Parathyroid adenoma (tissue), 2 donors: ENCODE data around the gene CYGB.

ENCODE experiments used
- H2AFZ ChIP-seq: fragments of 300-600 bp; sonication (generic); one replicate; pipeline ENCODE4 v1.7.0; 2017; ENCODE audit warnings: antibody characterized with exemption, mild to moderate bottlenecking
- H3K27ac ChIP-seq: fragments of 300-600 bp; sonication (generic); one replicate; pipeline ENCODE4 v1.7.0; 2017
- H3K27me3 ChIP-seq: fragments of 300-600 bp; sonication (generic); one replicate; pipeline ENCODE4 v1.7.0; 2017; ENCODE audit warnings: low read length; ENCODE audit not compliant: control insufficient read depth, insufficient read depth
- H3K36me3 ChIP-seq: fragments of 300-600 bp; sonication (generic); one replicate; pipeline ENCODE4 v1.7.0; 2017; ENCODE audit warnings: low read length; ENCODE audit not compliant: control insufficient read depth, insufficient read depth
- H3K4me1 ChIP-seq: fragments of 300-600 bp; sonication (generic); one replicate; pipeline ENCODE4 v1.7.0; 2017; ENCODE audit warnings: control low read depth
- H3K4me2 ChIP-seq: fragments of 300-600 bp; sonication (generic); one replicate; pipeline ENCODE4 v1.7.0; 2017; ENCODE audit warnings: low read length
- H3K4me3 ChIP-seq: fragments of 300-600 bp; sonication (generic); one replicate; pipeline ENCODE4 v1.7.0; 2017; ENCODE audit warnings: low read depth, low read length
- H3K79me2 ChIP-seq: fragments of 300-600 bp; sonication (generic); one replicate; pipeline ENCODE4 v1.7.0; 2017; ENCODE audit warnings: control low read depth
- H3K9ac ChIP-seq: fragments of 300-600 bp; sonication (generic); one replicate; pipeline ENCODE4 v1.7.0; 2017; ENCODE audit warnings: mild to moderate bottlenecking
- H3K9me3 ChIP-seq: fragments of 300-600 bp; sonication (generic); one replicate; pipeline ENCODE4 v1.7.0; 2017; ENCODE audit warnings: low read length; ENCODE audit not compliant: control insufficient read depth
- TF ChIP-seq, protein P1 (sequence below): fragments of 300-600 bp; sonication (generic); IDR thresholded peaks from one replicate; pipeline ENCODE4 v1.7.0; 2017; ENCODE audit warnings: antibody characterized with exemption, mild to moderate bottlenecking
- donor health status: primary hyperparathyroidism.

CYGB gene

DNA sequence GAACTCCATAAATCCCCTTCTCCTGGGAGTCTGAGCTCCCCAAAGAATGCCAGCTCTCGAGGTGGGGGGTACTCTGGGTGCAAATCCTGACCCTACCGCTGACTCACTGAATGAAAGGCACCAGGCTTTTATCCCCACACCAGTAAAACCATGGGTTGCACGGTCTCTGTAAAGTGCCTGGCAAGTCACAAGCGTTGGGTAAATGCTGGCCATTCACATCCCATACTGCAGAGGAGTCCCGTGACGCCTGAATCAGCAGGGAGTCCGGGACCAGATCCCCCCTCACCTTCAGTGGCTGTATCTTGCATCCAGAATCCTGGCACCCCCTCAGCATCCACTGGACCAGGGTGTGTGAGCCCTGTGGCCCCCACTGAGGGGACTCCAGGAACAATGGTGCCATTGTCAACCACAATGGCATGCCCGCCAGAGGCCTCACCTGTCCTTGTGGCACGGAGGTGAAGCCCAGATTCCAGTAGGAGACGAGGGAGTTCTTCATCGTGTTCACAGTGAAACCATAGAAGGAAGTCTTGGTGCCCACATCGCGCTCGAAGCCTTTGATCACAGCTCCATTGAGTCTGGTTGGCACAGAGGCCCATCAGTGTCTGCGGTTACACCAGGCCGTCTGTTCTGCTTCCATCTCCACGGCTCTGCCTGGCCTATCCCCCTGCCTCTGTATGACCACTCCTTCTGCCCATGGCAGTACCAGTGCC, 34.8 kb upstream of the CYGB start:
- no peak overlapping the region for H3K4me2 ChIP-seq
- no peak overlapping the region for H3K9ac ChIP-seq
- H3K9me3 ChIP-seq, result no peaks in the 10 kb centered on the region
- TF ChIP-seq, protein P1, sequence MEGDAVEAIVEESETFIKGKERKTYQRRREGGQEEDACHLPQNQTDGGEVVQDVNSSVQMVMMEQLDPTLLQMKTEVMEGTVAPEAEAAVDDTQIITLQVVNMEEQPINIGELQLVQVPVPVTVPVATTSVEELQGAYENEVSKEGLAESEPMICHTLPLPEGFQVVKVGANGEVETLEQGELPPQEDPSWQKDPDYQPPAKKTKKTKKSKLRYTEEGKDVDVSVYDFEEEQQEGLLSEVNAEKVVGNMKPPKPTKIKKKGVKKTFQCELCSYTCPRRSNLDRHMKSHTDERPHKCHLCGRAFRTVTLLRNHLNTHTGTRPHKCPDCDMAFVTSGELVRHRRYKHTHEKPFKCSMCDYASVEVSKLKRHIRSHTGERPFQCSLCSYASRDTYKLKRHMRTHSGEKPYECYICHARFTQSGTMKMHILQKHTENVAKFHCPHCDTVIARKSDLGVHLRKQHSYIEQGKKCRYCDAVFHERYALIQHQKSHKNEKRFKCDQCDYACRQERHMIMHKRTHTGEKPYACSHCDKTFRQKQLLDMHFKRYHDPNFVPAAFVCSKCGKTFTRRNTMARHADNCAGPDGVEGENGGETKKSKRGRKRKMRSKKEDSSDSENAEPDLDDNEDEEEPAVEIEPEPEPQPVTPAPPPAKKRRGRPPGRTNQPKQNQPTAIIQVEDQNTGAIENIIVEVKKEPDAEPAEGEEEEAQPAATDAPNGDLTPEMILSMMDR, result no peak
- peaks cover 5% of the 10 kb centered on the region for H3K4me1 ChIP-seq
- H3K79me2 ChIP-seq, result no peaks in the 10 kb centered on the region
- H3K27me3 ChIP-seq, result no peaks in the 10 kb centered on the region
- H3K36me3 ChIP-seq, result no peaks in the 10 kb centered on the region
- no peak overlapping the region for H3K4me3 ChIP-seq
- no peak overlapping the region for H3K27ac ChIP-seq
- no peak overlapping the region for H2AFZ ChIP-seq

DNA sequence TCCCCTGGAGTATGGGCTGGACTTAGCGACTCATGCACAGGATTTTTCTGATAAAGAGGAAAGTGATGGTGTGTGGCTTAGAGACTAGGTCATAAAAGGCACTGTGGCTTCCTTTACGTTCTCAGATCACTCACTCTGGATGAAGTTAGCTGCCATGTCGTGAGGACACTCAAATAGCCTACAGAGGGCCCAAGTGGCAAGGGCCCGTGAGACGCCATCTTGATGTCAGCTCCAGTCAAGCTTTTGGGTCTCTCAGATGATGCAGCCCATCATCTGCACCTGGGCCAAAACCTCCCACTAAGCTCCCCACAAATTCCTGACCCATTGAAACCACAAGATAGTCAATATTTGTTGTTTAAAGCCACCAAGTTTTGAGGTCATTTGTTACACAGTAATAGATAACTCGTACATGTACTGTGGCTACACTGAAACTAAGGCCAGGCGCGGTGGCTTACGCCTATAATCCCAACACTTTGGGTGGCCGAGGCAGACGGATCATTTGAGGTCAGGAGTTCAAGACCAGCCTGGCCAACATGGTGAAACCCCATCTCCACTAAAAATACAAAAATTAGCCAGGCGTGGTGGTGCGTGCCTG, 33.5 kb upstream of the CYGB start:
- H3K4me1 ChIP-seq, result peaks cover 5% of the 10 kb centered on the region

GRCh38 chr17:76570457-76570856, 32.9 kb upstream of the CYGB start:
- Histone ChIP-seq H3K36me3 (no peaks in the 10 kb centered on the region), H3K4me2 (no peak overlapping the region), H3K4me1 (peaks cover 5% of the 10 kb centered on the region), H3K27ac (no peak overlapping the region), H2AFZ (no peak overlapping the region), H3K9ac (no peak overlapping the region), H3K9me3 (no peaks in the 10 kb centered on the region), H3K79me2 (no peaks in the 10 kb centered on the region), H3K27me3 (no peaks in the 10 kb centered on the region), H3K4me3 (no peak overlapping the region)
- TF ChIP-seq, protein P1, result no peak

More for the DNA sequence above, 33.5 kb upstream of the CYGB start:
- Histone ChIP-seq H3K9ac (no peak overlapping the region), H3K27ac (no peak overlapping the region), H3K27me3 (no peaks in the 10 kb centered on the region), H3K36me3 (no peaks in the 10 kb centered on the region), H3K4me3 (no peak overlapping the region), H3K4me2 (no peak overlapping the region), H2AFZ (no peak overlapping the region), H3K9me3 (no peaks in the 10 kb centered on the region), H3K79me2 (no peaks in the 10 kb centered on the region)
- TF ChIP-seq, protein P1, result no peak

DNA sequence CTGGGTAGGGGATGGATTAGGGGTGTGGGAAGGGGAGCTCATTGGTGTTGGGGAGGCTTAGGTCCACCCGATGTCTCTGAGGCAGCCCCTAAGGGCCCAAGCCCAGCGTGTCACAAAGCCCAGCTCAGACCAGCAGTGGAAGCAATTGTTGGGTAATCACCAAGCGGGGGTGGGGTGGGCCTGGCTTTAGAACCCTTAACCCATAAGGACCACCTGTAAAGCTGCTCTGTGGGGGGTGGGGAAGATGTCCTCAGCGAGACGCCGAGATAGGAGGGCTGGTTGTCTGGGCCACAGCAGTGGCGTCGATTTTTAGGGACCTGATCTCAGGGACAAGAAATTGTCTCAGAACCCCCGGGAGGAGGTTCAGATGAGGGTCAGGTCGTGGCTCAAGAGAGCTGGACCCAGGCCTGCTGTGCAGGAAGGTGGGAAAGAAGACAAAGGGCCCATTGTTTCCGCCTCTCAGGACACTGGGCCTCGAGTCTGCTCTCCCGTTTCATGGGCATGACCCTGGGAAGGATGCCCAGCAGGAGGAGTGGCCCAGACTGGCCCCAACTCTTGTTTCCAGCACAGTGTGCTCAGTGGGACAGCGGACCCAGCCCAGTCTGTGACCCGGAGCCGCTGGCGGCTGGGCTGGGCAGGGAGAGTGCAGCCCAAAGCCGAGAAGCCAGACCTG, 32.2 kb upstream of the CYGB start:
- H3K9me3 ChIP-seq, result no peaks in the 10 kb centered on the region
- TF ChIP-seq, protein P1, result no peak
- H3K4me3 ChIP-seq, result no peak overlapping the region
- H3K9ac ChIP-seq, result no peak overlapping the region
- peaks cover 5% of the 10 kb centered on the region for H3K4me1 ChIP-seq
- no peak overlapping the region for H2AFZ ChIP-seq
- H3K27ac ChIP-seq, result no peak overlapping the region
- H3K36me3 ChIP-seq, result no peaks in the 10 kb centered on the region
- H3K27me3 ChIP-seq, result no peaks in the 10 kb centered on the region
- no peaks in the 10 kb centered on the region for H3K79me2 ChIP-seq
- H3K4me2 ChIP-seq, result no peak overlapping the region
